ENCODE data around the gene RPSA.

DNA sequence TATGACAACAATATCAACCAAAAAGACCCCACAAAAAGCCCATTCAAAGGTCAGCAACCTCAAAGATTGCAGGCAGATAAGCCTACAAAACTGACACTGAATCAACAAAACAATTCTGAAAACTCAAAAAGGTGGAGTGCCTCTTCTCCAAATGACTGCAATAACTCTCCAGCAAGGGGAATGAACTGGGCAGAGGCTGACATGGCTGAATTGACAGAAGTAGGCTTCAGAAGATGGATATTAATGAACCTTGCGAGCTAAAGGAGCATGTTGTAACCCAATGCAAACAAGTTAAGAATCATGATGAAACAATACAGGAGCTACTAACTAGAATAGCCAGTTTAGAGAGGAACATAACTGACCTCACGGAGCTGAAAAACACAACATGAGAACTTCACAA lies 43.7 kb upstream of the RPSA start:
- TF ChIP-seq, protein P1, sequence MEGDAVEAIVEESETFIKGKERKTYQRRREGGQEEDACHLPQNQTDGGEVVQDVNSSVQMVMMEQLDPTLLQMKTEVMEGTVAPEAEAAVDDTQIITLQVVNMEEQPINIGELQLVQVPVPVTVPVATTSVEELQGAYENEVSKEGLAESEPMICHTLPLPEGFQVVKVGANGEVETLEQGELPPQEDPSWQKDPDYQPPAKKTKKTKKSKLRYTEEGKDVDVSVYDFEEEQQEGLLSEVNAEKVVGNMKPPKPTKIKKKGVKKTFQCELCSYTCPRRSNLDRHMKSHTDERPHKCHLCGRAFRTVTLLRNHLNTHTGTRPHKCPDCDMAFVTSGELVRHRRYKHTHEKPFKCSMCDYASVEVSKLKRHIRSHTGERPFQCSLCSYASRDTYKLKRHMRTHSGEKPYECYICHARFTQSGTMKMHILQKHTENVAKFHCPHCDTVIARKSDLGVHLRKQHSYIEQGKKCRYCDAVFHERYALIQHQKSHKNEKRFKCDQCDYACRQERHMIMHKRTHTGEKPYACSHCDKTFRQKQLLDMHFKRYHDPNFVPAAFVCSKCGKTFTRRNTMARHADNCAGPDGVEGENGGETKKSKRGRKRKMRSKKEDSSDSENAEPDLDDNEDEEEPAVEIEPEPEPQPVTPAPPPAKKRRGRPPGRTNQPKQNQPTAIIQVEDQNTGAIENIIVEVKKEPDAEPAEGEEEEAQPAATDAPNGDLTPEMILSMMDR (IDR thresholded peaks at IDR 0.05; ENCODE audit: low read depth, low read length, poor library complexity, severe bottlenecking), result no peak
- no peak for TF ChIP-seq EZH2phosphoT487 (IDR thresholded peaks at IDR 0.05; ENCODE audit: borderline replicate concordance, low read length)

Data from DOHH2 (cell line).